ENCODE data around the gene PCMT1.

- TF ChIP-seq ZNF274 (IDR thresholded peaks at IDR 0.05; ENCODE audit: low read depth, low read length) (no peak), YY1 (IDR thresholded peaks at IDR 0.05; ENCODE audit: insufficient read depth, insufficient read length) (no peak)
Measured at GRCh38 chr6:149771925-149772324, 22.4 kb downstream of the PCMT1 start.
